T-helper 1 cell treated with Interleukin-12 subunit alpha and Interleukin-12 subunit beta and Interleukin-4 antibody, amounts not matched to agents 30 ng/mL and 1 ng/mL, for 36 hours (primary cell): ENCODE results near the gene LDLRAD1. TPM values are rescaled to one million over a fixed set of nuclear protein-coding genes. Genes with fewer than 3 reads are reported as not detected.
"Not testable (repeated sequence)": the region's sequence is repeated elsewhere in the genome, so short reads cannot be mapped to it uniquely, and the experiment has no call there.

ENCODE experiments used
- intact Hi-C: fragments of 100-400 bp; cut with micrococcal nuclease; formaldehyde crosslinking; loops from one replicate; pipeline ENCODE4 v1.15.1; 2024
- total RNA-seq: library from RNA; stranded (reverse); gene quantifications from 2 replicates; pipeline ENCODE4 v1.2.3, GENCODE V29; 2022

The LDLRAD1 gene
- total RNA-seq, 1 donor from 2014 or later: not detected

- intact Hi-C loops: not testable (repeated sequence)
Measured at GRCh38 chr1:53994516-53994915, 23.5 kb downstream of the LDLRAD1 start.

DNA sequence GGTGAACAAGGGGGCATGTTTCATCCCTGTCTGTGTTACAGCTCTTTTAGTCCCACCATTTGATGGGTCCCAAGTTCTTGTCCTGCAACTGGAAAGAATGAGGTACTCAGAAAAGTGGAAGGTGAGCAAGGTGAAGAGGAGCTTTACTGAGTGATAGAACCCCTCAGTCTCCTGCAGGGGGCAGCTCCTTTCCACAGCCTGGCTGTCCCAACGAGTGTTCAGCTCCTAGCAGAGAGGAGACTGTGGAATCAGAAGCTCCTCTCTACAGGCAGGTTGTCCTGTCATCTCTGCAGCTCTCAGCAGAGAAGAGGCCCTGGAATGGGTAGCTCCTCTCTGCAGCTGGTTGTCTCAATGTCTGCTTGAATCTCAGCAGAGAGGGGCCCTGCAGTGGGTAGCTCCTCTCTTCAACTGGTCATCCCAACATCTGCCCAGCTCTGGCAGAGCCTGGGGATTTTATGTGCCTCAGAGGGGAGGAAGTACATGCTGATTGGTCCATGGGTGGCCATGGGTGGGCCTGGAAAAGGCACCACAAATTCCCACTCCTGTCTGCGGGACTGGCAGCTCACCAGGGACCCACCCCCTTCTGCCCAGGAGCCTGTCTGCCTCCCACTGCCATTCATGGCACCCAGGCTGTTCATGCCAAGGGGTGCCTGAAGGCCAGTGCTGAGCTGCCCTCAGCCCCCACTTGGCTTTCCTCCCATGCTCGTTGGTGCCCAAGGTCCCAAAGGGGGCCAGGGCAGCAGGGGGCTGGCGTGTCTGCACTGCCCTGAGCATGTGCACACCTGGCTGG, 25.7 kb downstream of the LDLRAD1 start:
- intact Hi-C loops: no loop called here

GRCh38 chr1:53987880-53988279, 30.1 kb downstream of the LDLRAD1 start:
- intact Hi-C loops: no loop called here

GRCh38 chr1:53986458-53986857, 31.5 kb downstream of the LDLRAD1 start:
- intact Hi-C loops: no loop called here

- intact Hi-C loops: no loop called here
Measured at GRCh38 chr1:53984726-53985125, 33.3 kb downstream of the LDLRAD1 start.

- intact Hi-C loops: no loop called here
Measured at GRCh38 chr1:53982763-53983104, 35.3 kb downstream of the LDLRAD1 start.

- intact Hi-C loops: no loop called here
Measured at GRCh38 chr1:53982034-53982762, 35.8 kb downstream of the LDLRAD1 start.

- intact Hi-C loops: no loop called here
Measured at GRCh38 chr1:53981220-53981619, 36.8 kb downstream of the LDLRAD1 start.

DNA sequence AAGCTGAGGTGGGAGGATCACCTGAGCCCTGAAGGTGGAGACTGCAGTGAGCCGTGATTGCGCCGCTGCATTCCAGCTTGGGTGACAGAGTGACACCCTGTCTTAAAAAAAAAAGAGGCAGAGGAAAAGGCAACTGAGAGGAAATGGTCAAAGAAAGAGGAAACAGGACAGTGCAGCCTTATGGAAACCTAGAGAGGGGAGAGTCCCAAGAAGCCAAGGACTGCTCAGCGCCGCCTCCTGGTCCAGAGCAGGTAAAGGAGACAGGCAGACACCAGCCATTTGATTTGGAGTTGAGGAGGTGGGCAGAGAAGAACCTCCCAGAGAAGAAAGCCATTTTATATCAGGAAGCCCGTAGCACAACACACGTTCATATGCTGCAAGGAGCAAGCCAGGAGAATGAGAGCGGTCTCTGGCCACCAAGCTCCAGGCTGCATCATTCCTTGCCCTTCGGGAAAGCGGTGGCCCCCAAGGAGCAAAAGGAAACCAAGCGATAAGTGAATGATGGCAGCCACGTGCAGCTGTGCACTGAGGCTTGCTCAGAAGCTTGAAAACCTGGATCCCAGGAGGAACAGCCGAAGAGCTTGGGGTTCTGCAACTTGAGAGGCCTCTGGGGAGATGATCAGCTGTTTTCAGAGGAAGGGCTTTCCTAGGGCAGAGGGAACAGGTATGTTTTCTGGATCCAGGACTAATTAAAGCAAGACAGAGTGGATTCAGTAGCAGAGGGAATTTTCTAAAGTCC, 38.1 kb downstream of the LDLRAD1 start:
- intact Hi-C loops: no loop called here

- intact Hi-C loops: no loop called here
Measured at GRCh38 chr1:53975861-53976260, 42.1 kb downstream of the LDLRAD1 start.

DNA sequence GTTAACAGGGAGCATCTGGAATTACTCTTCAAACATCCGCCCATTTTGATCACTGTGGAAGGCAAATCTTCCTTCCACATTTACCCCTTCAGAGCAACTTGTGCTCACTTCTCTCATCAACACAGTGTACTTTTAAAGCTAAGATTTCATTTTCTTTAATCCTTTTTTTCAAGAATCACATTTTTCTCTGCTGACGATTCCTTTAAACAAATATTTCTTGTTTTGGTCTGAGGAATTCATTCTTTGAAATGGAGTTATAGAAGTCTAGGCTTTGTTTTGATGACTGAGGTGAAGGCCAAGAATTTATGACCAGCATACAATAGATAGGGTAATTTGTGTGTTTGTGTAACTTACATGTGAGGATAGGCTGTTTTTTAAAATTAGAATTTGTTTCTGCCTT, 46.3 kb downstream of the LDLRAD1 start:
- intact Hi-C loops: no loop called here

GRCh38 chr1:53969323-53969722, 48.7 kb downstream of the LDLRAD1 start:
- intact Hi-C loops: not testable (repeated sequence)

GRCh38 chr1:53968125-53968513, 49.9 kb downstream of the LDLRAD1 start:
- intact Hi-C loops: no loop called here

- intact Hi-C loops: no loop called here
Measured at GRCh38 chr1:53967409-53968124, 50.4 kb downstream of the LDLRAD1 start.

DNA sequence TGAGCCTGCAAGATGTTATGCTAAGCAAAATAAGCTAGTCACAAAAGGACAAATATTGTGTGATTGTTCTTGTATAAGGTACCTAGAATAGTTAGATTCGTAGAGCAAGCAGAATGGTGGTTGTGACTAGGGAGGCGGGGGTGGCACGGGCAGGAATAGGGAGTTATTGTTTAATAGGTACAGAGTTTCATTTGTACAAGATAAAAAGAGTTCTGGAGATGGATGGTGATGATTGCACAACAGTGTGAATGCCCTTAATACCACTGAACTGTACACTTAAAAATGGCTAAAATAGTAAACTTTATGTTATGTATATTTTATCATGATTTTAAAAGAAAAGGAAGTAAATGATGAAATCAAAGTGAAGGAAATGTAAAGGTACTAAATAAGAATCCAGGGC, 51.2 kb downstream of the LDLRAD1 start:
- intact Hi-C loops: no loop called here

DNA sequence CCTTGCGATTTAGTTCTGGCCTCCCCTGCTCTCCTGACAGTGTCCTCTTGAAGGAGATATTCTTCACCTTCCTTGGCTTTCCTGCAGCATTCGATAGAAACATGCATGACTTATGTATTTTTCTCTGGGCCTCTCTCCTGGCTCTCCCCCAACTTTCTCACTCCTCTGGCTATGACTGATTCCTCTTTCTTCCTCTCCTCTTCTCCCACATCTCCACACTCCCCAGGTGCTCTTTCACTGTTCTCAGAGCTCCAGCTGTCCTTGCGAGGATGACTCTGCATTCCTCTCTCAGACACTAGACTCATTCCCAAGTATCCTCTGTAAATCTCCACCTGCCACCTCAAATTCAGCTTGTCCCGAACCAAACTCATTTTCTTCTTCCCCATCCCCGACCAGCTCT, 53.9 kb downstream of the LDLRAD1 start:
- intact Hi-C loops: no loop called here

- intact Hi-C loops: no loop called here
Measured at GRCh38 chr1:53963460-53963859, 54.5 kb downstream of the LDLRAD1 start.

- intact Hi-C loops: no loop called here
Measured at GRCh38 chr1:53962395-53962794, 55.6 kb downstream of the LDLRAD1 start.

- intact Hi-C loops: loop anchor here (1.0 to 2.0 kb wide), 5 partner anchors 13 to 121 kb away; partner anchors contain the start of genes LRRC42, NDC1 and YIPF1
Measured at GRCh38 chr1:53959664-53960250, 58.2 kb downstream of the LDLRAD1 start.
